Body of pancreas (tissue), 4 donors: ENCODE data around the gene CUL5.

Source experiments
- POLR2A ChIP-seq, 3 donors: fragments of 450-650 bp; IDR thresholded peaks; one replicate each; pipeline ENCODE4 v1.6.1; 2016; ENCODE audit warnings: antibody characterized with exemption in 3 of 3, mild to moderate bottlenecking in 2 of 3
- TF ChIP-seq, protein P1 (sequence below), 7 experiments: fragments of 450-650 bp in 4 of 7; fragments of 200-600 bp in 3 of 7; sonication (generic) in 3 of 7; IDR thresholded peaks; one replicate each; pipeline ENCODE4 v1.5.1; 2016 to 2019; ENCODE audit warnings: antibody characterized with exemption in 7 of 7

DNA sequence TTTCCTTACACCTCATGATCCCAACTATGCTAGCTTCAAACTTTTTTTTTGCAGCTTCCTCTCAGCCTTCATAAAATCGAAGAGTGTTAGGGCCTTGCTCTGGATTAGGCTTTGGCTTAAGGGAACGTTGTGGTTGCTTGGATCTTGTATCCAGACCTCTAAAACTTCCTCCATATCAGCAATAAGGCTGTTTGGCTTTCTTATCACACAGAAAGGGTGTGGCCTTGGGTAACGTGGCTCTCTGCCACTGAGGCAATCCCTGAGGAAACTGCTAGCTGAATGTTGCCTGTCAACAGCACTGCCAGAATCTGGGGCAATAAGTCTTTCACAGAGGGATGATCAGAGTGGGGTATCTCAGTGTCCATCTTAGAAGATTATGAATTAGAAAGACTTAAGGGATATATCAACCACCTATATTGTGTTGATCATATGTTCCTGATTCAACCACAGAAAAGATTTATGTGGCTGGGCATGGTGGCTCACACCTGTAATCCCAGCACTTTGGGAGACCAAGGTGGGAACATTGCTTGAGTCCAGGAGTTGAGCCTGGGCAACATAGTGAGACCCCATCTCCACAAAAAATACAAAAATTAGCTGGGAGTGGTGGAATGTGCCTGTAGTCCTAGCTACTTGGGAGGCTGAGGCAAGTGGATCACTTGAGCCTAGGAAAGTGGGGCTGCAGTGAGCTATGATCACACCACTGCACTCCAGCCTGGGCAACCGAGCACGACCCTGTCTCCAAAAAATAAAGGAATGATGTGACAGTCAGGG lies 12.5 kb upstream of the CUL5 start:
- TF ChIP-seq, protein P1, sequence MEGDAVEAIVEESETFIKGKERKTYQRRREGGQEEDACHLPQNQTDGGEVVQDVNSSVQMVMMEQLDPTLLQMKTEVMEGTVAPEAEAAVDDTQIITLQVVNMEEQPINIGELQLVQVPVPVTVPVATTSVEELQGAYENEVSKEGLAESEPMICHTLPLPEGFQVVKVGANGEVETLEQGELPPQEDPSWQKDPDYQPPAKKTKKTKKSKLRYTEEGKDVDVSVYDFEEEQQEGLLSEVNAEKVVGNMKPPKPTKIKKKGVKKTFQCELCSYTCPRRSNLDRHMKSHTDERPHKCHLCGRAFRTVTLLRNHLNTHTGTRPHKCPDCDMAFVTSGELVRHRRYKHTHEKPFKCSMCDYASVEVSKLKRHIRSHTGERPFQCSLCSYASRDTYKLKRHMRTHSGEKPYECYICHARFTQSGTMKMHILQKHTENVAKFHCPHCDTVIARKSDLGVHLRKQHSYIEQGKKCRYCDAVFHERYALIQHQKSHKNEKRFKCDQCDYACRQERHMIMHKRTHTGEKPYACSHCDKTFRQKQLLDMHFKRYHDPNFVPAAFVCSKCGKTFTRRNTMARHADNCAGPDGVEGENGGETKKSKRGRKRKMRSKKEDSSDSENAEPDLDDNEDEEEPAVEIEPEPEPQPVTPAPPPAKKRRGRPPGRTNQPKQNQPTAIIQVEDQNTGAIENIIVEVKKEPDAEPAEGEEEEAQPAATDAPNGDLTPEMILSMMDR (IDR thresholded peaks at IDR 0.05): no peak
- TF ChIP-seq POLR2A (IDR thresholded peaks at IDR 0.05): no peak
